Ammon's horn (tissue), 1 donor: Measurements from ENCODE around the gene SELENON.

Source experiments
- DNase-seq: peaks from one replicate; pipeline ENCODE4 v3.0.0-alpha.2; 2016; ENCODE audit warnings: low spot score

Gene SELENON

DNA sequence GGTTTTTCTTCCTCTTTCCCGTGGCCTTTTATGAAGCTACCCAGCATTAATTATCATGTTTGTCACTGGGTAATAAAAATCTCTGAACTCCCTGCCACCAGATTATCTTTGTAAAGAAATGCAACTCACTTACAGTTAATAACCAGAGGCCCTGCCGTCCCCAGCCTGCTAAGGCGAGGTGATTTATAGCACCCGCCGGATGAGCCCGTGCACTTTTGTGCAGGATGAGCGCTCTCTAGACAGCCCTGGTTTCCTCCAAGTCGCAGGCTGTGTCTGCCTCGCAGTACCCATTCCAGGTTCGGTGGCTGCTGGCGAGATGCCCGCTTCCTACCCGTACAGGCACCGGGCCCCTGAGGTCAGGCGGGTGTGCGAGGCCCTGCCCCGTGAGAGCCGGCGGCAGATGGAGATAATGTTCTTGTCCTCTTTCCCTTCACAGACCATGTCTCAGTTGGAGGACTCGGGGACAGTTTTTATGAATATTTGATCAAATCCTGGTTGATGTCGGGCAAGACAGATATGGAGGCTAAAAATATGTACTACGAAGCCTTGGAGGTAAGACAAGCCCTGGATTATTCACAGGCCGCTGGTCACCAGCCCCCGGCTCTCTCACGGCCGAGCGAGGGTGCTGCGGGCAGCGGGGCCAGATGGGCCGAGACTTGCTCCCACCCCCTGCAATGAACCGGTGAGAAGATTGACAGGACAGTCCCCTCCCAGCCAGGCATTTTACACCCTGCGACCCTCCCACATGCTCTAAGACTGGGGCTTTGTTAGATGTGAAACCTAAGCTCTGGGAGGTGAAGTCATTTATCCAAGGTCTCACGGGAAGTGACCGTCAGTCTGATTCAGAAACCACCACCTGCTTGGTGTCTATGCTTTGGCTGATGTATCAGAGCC is 28.5 kb upstream of the SELENON start:
- no peak for DNase-seq

DNA sequence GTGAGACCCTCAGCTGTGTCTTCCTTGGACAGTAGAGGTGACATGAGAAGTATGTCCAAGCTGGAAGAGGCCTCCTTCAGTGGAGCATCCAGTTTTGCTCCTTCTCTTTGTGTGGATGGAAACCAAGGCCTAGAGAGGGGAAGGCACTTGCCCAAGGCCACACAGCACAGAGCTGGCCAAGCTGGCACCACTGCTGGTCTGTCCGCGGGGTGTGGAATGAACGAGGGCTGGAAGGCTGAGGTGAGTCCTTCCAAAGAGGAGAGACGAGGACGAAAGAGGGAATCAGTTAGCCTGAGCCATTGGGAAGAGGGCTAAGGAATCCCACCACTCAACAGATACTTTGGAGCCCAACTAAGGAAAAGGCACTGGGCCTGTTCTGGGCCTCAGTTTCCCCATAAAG is 27.8 kb upstream of the SELENON start:
- DNase-seq: no peak

DNA sequence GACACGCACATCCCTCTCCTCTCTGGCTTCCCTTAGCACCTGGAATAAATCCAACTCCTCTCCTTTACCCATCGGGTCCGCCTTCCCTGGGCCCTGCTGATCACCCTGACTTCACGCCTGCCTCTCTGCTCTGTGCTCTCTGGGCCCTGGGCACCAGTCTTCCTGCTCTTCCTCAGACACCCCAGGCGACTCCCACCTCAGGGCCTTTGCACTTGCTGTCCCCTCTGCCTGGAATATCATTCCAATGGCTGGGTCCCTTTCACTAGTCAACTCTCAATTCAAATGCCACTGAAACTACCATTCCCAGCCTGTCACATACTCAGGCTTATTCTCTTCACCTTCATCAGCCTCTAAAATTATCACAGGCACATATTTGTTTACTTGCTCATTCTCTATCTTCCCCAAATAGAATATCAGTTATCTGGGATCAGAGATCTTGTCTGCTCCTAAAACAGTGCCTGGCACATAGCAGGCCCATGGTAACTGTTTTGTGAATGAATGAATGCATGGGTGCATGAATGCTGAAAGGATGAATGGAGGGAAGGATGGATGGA is 27.2 kb upstream of the SELENON start:
- no peak for DNase-seq

- no peak for DNase-seq
These were observed 26.4 kb upstream of the SELENON start for GRCh38 chr1:25773441-25774125.

DNA sequence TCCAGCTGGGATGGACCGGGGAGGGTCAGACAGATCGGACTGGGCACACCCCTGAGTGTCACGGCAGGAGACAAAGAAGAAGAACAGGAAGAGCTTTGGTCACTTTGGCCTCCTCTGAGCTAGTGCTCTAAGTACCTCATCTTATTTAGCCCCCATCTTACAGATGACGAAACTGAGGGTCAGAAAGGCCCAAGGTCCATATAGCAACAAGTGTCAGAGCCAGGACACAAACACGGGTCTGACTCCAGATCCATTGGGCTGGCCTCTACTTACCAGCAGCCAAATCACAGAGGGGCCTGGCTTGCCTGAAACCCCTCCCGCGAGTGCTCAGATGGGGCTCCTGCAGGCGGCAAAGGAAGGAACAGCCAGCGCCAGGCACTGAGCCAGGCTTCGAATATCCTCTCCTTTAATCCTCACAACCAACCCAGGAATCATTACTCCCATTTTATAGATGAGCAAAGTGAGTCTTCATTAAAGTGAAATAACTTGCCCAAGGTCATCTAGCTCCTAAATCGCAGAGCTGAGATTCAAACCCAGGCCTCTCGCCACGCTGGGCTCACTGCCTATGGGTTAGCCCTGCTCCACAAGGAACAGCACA is 25.7 kb upstream of the SELENON start:
- no peak for DNase-seq

GRCh38 chr1:25774921-25775771 is 24.8 kb upstream of the SELENON start:
- no peak for DNase-seq

DNA sequence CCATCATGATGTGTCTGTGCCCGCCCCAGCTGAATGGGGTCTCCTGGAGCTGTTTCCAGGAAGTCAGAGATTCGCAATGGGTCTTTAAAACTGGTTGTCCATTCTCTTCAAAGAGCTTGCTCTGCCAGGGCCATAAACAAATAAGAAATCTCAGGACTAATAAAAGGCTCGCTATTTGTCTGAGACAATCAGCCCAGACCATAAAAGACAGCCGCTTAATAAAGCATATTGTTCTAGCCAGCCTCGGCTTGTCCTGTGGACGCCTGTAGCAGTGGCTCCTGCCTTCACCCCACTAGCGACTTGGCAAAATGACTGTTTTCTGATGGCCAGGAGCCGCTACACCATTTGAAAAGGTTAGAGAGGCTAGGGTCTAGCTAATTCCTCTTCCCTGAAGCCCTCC is 20.6 kb upstream of the SELENON start:
- no peak for DNase-seq

DNA sequence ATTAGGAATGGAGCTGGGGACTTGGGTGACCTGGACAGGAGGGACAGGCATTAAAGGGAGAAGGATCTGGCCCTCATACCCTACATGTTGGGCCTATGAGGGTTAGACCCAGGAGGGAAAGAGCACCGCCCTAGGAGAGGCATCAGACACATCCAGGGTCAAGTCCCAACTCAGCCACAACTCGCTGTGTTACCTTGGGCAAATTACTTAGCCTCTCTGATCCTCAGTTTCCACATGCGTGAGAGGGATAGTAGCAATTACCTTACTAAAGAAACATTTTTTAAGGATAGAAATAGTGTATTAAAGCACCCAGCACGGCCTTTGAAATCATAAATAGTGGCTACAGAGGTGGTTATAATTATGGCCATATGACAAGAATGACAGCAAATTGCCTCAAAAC is 20.1 kb upstream of the SELENON start:
- no peak for DNase-seq

DNA sequence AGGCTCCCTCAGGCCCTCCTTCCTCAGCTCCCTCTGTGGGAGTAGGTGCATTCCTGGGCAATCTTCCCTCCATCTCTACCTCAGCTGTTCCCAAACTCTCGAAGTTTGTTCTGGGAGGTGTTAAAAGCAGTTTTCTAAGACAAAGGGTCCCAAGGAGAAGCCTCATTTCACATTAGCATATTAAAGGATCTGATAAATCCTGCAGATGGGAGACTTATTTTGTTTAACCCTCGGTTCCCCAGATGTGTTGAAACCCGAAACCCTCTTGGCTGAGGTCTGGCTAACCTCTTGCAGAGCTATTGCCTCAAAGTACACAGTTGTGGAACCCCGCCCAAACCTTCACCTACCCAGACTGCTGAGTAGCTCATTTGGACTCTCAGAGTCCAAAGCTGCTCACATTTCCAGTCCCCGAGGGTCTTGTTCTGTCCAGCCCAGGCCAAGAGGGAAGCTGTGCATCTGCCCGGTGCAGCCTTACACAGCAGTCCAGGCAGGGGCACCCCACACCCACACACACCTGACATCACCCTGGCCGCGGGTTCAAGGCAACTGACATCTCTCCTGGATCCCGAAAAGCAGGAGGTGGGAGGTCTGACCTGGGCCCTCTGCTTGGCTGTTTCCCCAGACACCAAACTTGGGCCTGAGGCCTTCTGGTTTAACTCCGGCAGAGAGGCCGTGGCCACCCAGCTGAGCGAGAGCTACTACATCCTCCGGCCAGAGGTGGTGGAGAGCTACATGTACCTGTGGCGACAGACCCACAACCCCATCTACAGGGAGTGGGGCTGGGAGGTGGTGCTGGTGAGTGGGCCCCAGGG is 19.5 kb upstream of the SELENON start:
- no peak for DNase-seq

DNA sequence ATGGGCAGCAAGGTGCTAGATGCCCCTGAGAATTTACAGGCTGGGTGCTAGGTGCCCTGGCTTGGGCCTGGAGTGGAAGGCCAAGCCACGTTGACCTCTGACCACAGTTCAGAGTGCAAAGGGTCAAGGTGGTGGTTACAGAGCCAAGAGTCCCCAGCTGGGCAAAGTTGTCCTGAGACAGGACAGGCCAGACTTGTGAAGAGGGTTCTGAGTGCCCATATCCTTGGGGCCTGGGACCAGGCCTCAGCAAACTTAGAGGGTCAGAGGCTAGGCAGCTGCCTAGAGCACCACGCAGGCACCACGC is 18.9 kb upstream of the SELENON start:
- DNase-seq: no peak

DNA sequence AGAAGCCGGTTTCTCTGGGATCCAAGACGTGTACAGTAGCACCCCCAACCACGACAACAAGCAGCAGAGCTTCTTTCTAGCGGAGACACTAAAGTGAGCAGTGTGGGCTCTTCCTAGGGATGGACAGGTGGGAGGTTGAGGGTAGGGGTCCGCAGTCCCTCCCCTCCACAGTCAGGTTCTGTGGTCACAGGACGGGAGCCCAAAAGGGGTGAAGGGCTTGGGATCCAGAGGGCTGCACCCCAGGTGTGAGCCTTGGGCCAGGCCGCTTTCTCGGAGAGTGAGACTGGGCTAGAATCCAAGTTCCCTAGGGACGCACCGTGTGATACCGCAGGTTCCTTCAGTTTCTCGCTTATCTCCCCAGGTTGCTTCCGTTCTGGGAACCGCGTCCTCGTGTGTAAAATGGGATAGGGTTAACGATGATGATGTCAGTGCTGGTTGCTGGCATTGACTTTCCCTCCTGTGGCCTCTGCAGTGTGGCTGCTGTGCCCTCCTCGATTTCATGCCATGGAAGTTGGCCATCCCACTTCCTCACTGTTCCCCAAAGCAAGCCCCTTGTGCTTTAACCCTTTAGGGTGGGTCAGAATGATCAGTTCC is 17.3 kb upstream of the SELENON start:
- DNase-seq: no peak

- DNase-seq: no peak
These were observed 15.4 kb upstream of the SELENON start for GRCh38 chr1:25784575-25785051.

GRCh38 chr1:25785333-25786067 is 14.5 kb upstream of the SELENON start:
- DNase-seq: no peak

GRCh38 chr1:25786887-25787759 is 12.9 kb upstream of the SELENON start:
- no peak for DNase-seq

- DNase-seq: no peak
These were observed 12.2 kb upstream of the SELENON start for GRCh38 chr1:25787760-25788166.

DNA sequence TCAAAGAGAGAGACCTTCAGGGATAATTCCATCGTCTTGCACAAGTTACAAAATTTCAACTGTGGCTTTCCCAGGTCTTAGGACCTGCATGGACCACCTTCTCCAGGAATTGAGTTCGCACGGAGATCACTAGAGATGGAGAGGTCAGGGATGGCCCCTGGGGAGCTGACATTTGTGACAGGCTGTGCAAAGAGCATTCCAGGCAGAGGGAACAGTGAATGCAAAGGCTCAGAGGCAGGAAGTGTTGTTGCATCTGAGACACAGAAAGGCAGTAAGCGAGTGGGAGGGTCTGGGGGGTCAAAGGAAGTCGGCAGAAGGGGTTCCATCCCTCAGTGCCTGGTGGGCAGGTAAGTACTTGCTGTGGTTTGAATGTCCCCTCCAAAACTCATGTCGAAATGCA is 9.5 kb upstream of the SELENON start:
- no peak for DNase-seq

DNA sequence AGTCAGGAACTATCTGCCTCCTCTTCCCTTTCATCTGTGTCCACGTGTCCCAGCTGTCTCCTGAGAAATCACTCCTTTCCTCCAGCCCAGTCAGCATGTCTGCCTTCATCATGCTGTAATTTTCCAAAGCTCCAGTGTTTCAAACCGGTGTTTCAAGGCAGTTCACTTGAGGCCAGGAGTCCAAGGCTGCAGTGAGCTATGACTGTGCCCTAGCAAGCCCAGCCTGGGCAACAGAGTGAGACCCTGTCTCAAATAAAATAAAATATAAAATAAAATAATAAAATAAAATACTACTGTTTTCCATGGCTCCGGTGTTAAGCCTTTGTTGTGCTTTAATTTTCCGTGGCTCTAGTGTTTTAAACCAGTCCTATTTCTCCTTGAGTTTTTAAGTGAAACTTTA is 7.9 kb upstream of the SELENON start:
- no peak for DNase-seq

DNA sequence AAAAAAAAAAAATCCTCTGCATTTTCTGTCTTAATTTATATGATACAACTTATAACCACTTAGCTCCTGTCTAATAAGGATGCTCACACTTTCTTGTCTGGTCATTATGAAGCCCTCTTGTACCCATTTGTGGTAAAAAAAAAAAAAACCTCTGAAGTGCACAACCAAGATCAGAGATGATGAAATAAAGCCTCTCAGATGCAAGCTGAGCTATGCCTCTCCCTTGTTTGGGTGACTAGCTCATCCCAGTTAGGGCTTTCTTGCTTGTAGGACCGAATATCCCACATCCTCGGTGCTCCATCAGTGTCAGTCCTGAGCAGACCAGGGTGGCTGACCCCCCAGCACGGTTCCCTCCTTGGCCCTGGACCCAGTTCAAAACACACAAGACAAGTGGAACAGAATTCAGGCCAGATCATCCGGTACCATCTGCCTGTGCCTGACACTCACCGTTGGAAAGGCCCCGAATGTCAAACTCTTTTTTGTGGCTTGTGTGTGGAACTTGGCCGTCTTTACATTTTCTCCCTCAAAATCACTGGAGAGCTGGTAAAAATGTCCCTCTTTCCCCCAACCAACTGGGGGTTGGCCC is 6.3 kb upstream of the SELENON start:
- DNase-seq: no peak

- DNase-seq: no peak
These were observed 5.7 kb upstream of the SELENON start for GRCh38 chr1:25794325-25794724.
